Measurements from ENCODE around the gene KLHL17. TPM values are rescaled to one million over a fixed set of nuclear protein-coding genes. Genes with fewer than 3 reads are reported as not detected.
A peak's percentile ranks its signal among the peaks of the same experiment; 100 is the strongest.

The KLHL17 gene
- total RNA-seq, 1 experiment from 2014 or later = 58.8 TPM

GRCh38 chr1:959731-960362 is 537 bp upstream of the KLHL17 start:
- Histone ChIP-seq H3K27ac (ENCODE audit: low read length) (peak overlapping the region; percentile 71), H3K27me3 (ENCODE audit: control insufficient read depth, insufficient read depth, low read length) (no peaks in the 10 kb centered on the region), H3K4me3 (ENCODE audit: low read depth in 2 of 2, low read length in 2 of 2) (peak overlapping the region; percentile 50 to 99), H3K4me1 (ENCODE audit: control insufficient read depth, insufficient read depth, low read length) (peaks cover 7% of the 10 kb centered on the region), H3K36me3 (ENCODE audit: control insufficient read depth, insufficient read depth, low read length) (peaks cover 15% of the 10 kb centered on the region), H3K9me3 (ENCODE audit: control insufficient read depth, insufficient read depth, low read depth, low read length) (no peaks in the 10 kb centered on the region)
- ATAC-seq = peak; percentile 8
- no peak for DNase-seq (ENCODE audit: low read depth, low spot score)
- no TSS peak for BruUV-seq (replicated peaks)
- intact Hi-C loops (cut with micrococcal nuclease; ENCODE audit: unreplicated experiment) = no loop called here
- in situ Hi-C loops (cut with HindIII; ENCODE audit: low pct_unique_long_range_greater_than_20kb, low sequenced_read_pairs) = no loop called here
- POLR2A ChIA-PET = no interaction called here
- TF ChIP-seq POLR2AphosphoS5 (IDR thresholded peaks at IDR 0.05; ENCODE audit: low read depth, low read length) (no peak), REST (IDR thresholded peaks at IDR 0.05; ENCODE audit: insufficient read depth in 1 of 2, low read depth in 2 of 2, low read length in 1 of 2) (no peak), SIN3A (IDR thresholded peaks at IDR 0.05; ENCODE audit: borderline replicate concordance, insufficient read depth, low read depth, low read length) (no peak), TCF7L2 (IDR thresholded peaks at IDR 0.05; ENCODE audit: low read depth, low read length) (no peak), CTCF (IDR thresholded peaks at IDR 0.05) (no peak)
- CTCF ChIA-PET = interaction anchor here (0.6 kb wide), 1 partner anchor 17 kb away, joined by 3 read pairs; no protein-coding TSS in a partner anchor

- intact Hi-C loops (cut with micrococcal nuclease; ENCODE audit: unreplicated experiment) (no loop called here), in situ Hi-C loops (cut with HindIII; ENCODE audit: low pct_unique_long_range_greater_than_20kb, low sequenced_read_pairs) (no loop called here)
- DNase-seq (ENCODE audit: low read depth, low spot score) (no peak), ATAC-seq (peak; percentile 24; the same call in 1 of the 2 replicates)
- POLR2A ChIA-PET = interaction anchor here (0.5 kb wide), 1 partner anchor 387 kb away, joined by 3 read pairs; no protein-coding TSS in a partner anchor
- Histone ChIP-seq H3K4me1 (ENCODE audit: control insufficient read depth, insufficient read depth, low read length) (peaks cover 13% of the 10 kb centered on the region), H3K9me3 (ENCODE audit: control insufficient read depth, insufficient read depth, low read depth, low read length) (no peaks in the 10 kb centered on the region), H3K27me3 (ENCODE audit: control insufficient read depth, insufficient read depth, low read length) (no peaks in the 10 kb centered on the region), H3K27ac (ENCODE audit: low read length) (no peak overlapping the region), H3K4me3 (ENCODE audit: low read depth in 2 of 2, low read length in 2 of 2) (peak overlapping the region; percentile 50 to 99), H3K36me3 (ENCODE audit: control insufficient read depth, insufficient read depth, low read length) (peaks cover 14% of the 10 kb centered on the region)
- CTCF ChIA-PET = no interaction called here
- no TSS peak for BruUV-seq (replicated peaks)
- no peak for TF ChIP-seq TCF7L2 (IDR thresholded peaks at IDR 0.05; ENCODE audit: low read depth, low read length)
- no peak for TF ChIP-seq CTCF (IDR thresholded peaks at IDR 0.05)
- TF ChIP-seq REST (IDR thresholded peaks at IDR 0.05; ENCODE audit: insufficient read depth in 1 of 2, low read depth in 2 of 2, low read length in 1 of 2) = no peak
- TF ChIP-seq SIN3A (IDR thresholded peaks at IDR 0.05; ENCODE audit: borderline replicate concordance, insufficient read depth, low read depth, low read length) = peak; percentile 26; the same call in 1 of the 2 replicates
Measured at GRCh38 chr1:961132-961669, 817 bp downstream of the KLHL17 start.
